HCT116 (cell line): ENCODE results near the gene SEPTIN3. TPM values are rescaled to one million over a fixed set of nuclear protein-coding genes. Genes with fewer than 3 reads are reported as not detected.

ENCODE experiments used
- ATAC-seq: fragments of 200-7000 bp; cut with Tn5 transposase; 2 replicates; pipeline ENCODE4 v1.9.1; 2020; ENCODE audit warnings: mild to moderate bottlenecking, moderate library complexity
- BruUV-seq: library from RNA; stranded (reverse); fragments of 400-500 nt; replicated peaks from 2 replicates; lab custom pipeline; 2021; lab: Mats Ljungman, UMichigan
- CTCF ChIA-PET: fragments of 300-600 bp; sonication (Branson Sonifier 250); formaldehyde crosslinking; loops from one replicate; lab custom pipeline; 2021; ENCODE audit warnings: antibody characterized with exemption; lab: Charles Lee
- POLR2A ChIA-PET: fragments of 300-600, 350-600 bp; sonication (Branson Sonifier 250); formaldehyde crosslinking; loops from one replicate; lab custom pipeline; 2021; ENCODE audit warnings: antibody characterized with exemption; lab: Charles Lee
- RAD21 ChIA-PET, 2 experiments: fragments of 300-600 bp; sonication (Branson Sonifier 250); formaldehyde crosslinking; loops; one replicate each; lab custom pipeline; 2023; ENCODE audit warnings: low total read pairs in 2 of 2; ENCODE audit not compliant: uncharacterized antibody in 2 of 2, unreplicated experiment in 2 of 2, low non-redundant PET in 1 of 2; lab: Charles Lee
- DNase-seq: peaks from one replicate; pipeline ENCODE4 v3.0.0-alpha.2; 2010; ENCODE audit warnings: low read depth, low spot score
- H2AFZ ChIP-seq: fragments of 200-600 bp; shearing (Covaris generic), sonication (generic); 2 replicates; pipeline ENCODE4 v1.6.1; 2017; ENCODE audit warnings: low read depth, mixed run types, mixed read lengths, antibody characterized with exemption, low read length; ENCODE audit not compliant: poor library complexity, severe bottlenecking
- H3K27ac ChIP-seq: 2 replicates; pipeline ENCODE4 v1.5.1; 2012; ENCODE audit warnings: low read depth, low read length
- H3K27me3 ChIP-seq: fragments of 200-600 bp; sonication (generic); 2 replicates; pipeline ENCODE4 v1.6.1; 2016; ENCODE audit warnings: mixed run types, low read length, mixed read lengths; ENCODE audit not compliant: insufficient read depth
- H3K36me3 ChIP-seq, 2 experiments: fragments of 200-500 bp in 1 of 2; fragments of 200-600 bp in 1 of 2; sonication (Bioruptor generic) in 1 of 2; sonication (generic) in 1 of 2; 2 replicates each; pipeline versions ENCODE4 v1.5.1 to v1.6.1; 2014 to 2016; ENCODE audit warnings: low read length in 2 of 2, inconsistent platforms in 1 of 2, mixed read lengths in 1 of 2, mixed run types in 1 of 2; ENCODE audit not compliant: insufficient read depth in 2 of 2, control insufficient read depth in 1 of 2
- H3K4me1 ChIP-seq, 2 experiments: fragments of 200-600 bp in 1 of 2; sonication (generic) in 1 of 2; 2 replicates each; pipeline versions ENCODE4 v1.5.1 to v1.6.1; 2012 to 2017; ENCODE audit warnings: low read length in 2 of 2, inconsistent platforms in 1 of 2, mild to moderate bottlenecking in 1 of 2, mixed read lengths in 1 of 2, mixed run types in 1 of 2, moderate library complexity in 1 of 2; ENCODE audit not compliant: insufficient read depth in 2 of 2, control insufficient read depth in 1 of 2
- H3K4me2 ChIP-seq: fragments of 200-600 bp; sonication (generic); 2 replicates; pipeline ENCODE4 v1.6.1; 2017; ENCODE audit warnings: mixed run types, low read length, mixed read lengths
- H3K4me3 ChIP-seq, 2 experiments: fragments of 200-600 bp in 1 of 2; sonication (generic) in 1 of 2; replicated peaks in 1 of 2; 2 replicates each; pipeline ENCODE4 v1.5.1; 2011 to 2016; ENCODE audit warnings: low read length in 2 of 2, control low read depth in 1 of 2, low read depth in 1 of 2, mild to moderate bottlenecking in 1 of 2, mixed read lengths in 1 of 2, mixed run types in 1 of 2
- H3K79me2 ChIP-seq: fragments of 200-600 bp; sonication (generic); 2 replicates; pipeline ENCODE4 v1.6.1; 2017; ENCODE audit warnings: mild to moderate bottlenecking, mixed run types, low read length, moderate library complexity, mixed read lengths; ENCODE audit not compliant: insufficient read depth
- H3K9ac ChIP-seq: fragments of 200-600 bp; sonication (generic); 2 replicates; pipeline ENCODE4 v1.6.1; 2016; ENCODE audit warnings: low read length, mixed read lengths
- H3K9me2 ChIP-seq: fragments of 200-600 bp; sonication (generic), shearing (Covaris generic); 2 replicates; pipeline ENCODE4 v1.6.1; 2017; ENCODE audit warnings: mixed run types, mild to moderate bottlenecking, moderate library complexity; ENCODE audit not compliant: insufficient read depth
- H3K9me3 ChIP-seq, 2 experiments: fragments of 200-500 bp in 1 of 2; fragments of 200-600 bp in 1 of 2; sonication (Bioruptor generic) in 1 of 2; sonication (generic) in 1 of 2; 2 replicates each; pipeline ENCODE4 v1.6.1; 2014 to 2017; ENCODE audit warnings: low read length in 2 of 2, mixed read lengths in 2 of 2, inconsistent platforms in 1 of 2, low read depth in 1 of 2, mild to moderate bottlenecking in 1 of 2, mixed run types in 1 of 2, moderate library complexity in 1 of 2; ENCODE audit not compliant: control insufficient read depth in 1 of 2, insufficient read depth in 1 of 2
- H4K20me1 ChIP-seq: fragments of 200-600 bp; sonication (generic), shearing (Covaris generic); 2 replicates; pipeline ENCODE4 v1.6.1; 2017; ENCODE audit warnings: mixed run types, mild to moderate bottlenecking, moderate library complexity; ENCODE audit not compliant: insufficient read depth
- CEBPB ChIP-seq: IDR thresholded peaks from 2 replicates; pipeline ENCODE4 v1.6.1; 2012; ENCODE audit warnings: low read depth
- EGR1 ChIP-seq: IDR thresholded peaks from 2 replicates; pipeline ENCODE4 v1.6.1; 2012; ENCODE audit warnings: low read depth
- ELF1 ChIP-seq: IDR thresholded peaks from 2 replicates; pipeline ENCODE4 v1.6.1; 2012; ENCODE audit warnings: low read depth, borderline replicate concordance
- EZH2 ChIP-seq: fragments of 200-600 bp; sonication (generic); IDR thresholded peaks from 2 replicates; pipeline ENCODE4 v1.6.1; 2017; ENCODE audit warnings: antibody characterized with exemption, mixed run types
- EZH2phosphoT487 ChIP-seq: fragments of 200-600 bp; IDR thresholded peaks from 2 replicates; pipeline ENCODE4 v1.6.1; 2018; ENCODE audit warnings: antibody characterized with exemption, borderline replicate concordance
- FOSL1 ChIP-seq: IDR thresholded peaks from 2 replicates; pipeline ENCODE4 v1.6.1; 2012; ENCODE audit warnings: low read depth
- JUND ChIP-seq: IDR thresholded peaks from 2 replicates; pipeline ENCODE4 v1.6.1; 2012
- POLR2AphosphoS5 ChIP-seq: IDR thresholded peaks from 2 replicates; pipeline ENCODE4 v1.6.1; 2011; ENCODE audit warnings: mild to moderate bottlenecking, low read depth, low read length, moderate library complexity
- SP1 ChIP-seq: IDR thresholded peaks from 2 replicates; pipeline ENCODE4 v1.6.1; 2012; ENCODE audit warnings: low read depth
- SRF ChIP-seq: IDR thresholded peaks from 2 replicates; pipeline ENCODE4 v1.6.1; 2012; ENCODE audit warnings: low read depth
- YY1 ChIP-seq: IDR thresholded peaks from 2 replicates; pipeline ENCODE4 v1.6.1; 2011; ENCODE audit warnings: low read length, low read depth, moderate library complexity, mild to moderate bottlenecking; ENCODE audit not compliant: insufficient replicate concordance; ENCODE audit errors: extremely low read depth
- intact Hi-C: fragments of 100-400 bp; cut with micrococcal nuclease; formaldehyde crosslinking; loops from 2 replicates; pipeline ENCODE4 v1.10.0; 2022
- total RNA-seq: library from RNA; stranded (reverse); gene quantifications from one replicate; pipeline ENCODE4 v1.2.1, GENCODE V29; 2021; ENCODE audit not compliant: unreplicated experiment
- TF ChIP-seq, protein P1 (sequence below): IDR thresholded peaks from 2 replicates; pipeline ENCODE4 v1.6.1; 2012
- TF ChIP-seq, protein P2 (sequence below): IDR thresholded peaks from 2 replicates; pipeline ENCODE4 v1.6.1; 2012
- TF ChIP-seq, protein P3 (sequence below): IDR thresholded peaks from 2 replicates; pipeline ENCODE4 v1.6.1; 2012; ENCODE audit warnings: low read depth
- TF ChIP-seq, protein P4 (sequence below): IDR thresholded peaks from 2 replicates; pipeline ENCODE4 v1.6.1; 2011; ENCODE audit warnings: mild to moderate bottlenecking, low read length, moderate library complexity; ENCODE audit not compliant: insufficient replicate concordance; ENCODE audit errors: extremely low read depth

Gene SEPTIN3
- total RNA-seq, 1 experiment from 2014 or later, result 9.3 TPM

DNA sequence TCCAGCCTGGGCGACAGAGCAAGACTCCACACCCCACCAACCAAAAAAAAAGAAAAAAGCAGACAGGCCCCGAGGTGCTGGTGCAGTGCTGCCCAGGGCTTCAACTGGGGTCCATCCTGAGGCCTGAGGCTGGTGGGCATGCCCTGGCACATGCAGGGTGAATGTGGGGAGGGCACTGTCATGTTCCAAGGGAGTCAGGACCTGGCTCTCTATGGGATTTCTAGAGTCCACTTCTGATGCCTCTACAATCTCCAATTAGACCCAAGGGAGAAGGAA is 32.4 kb upstream of the SEPTIN3 start:
- Histone ChIP-seq H2AFZ (no peak overlapping the region), H3K9me3 (no peaks in the 10 kb centered on the region), H4K20me1 (peaks cover 5% of the 10 kb centered on the region; the same call in 1 of the 2 replicates), H3K4me1 (0 out of 4 replicates have a peak, but pooled peaks cover 0 to 5% of the 10 kb centered on the region in 2 experiments), H3K27ac (no peak overlapping the region), H3K4me2 (no peak overlapping the region), H3K9me2 (no peaks in the 10 kb centered on the region), H3K79me2 (peaks cover 31% of the 10 kb centered on the region; the same call in 1 of the 2 replicates)
- ChIA-PET POLR2A (no interaction called here), CTCF (no interaction called here), RAD21 (no interaction called here)
- DNase-seq (no peak), ATAC-seq (no peak)
- no TSS peak for BruUV-seq
- TF ChIP-seq YY1 (no peak), EGR1 (no peak), FOSL1 (no peak), JUND (no peak), EZH2phosphoT487 (no peak), CEBPB (no peak), ELF1 (no peak), SP1 (no peak), POLR2AphosphoS5 (no peak), EZH2 (no peak), SRF (no peak)
- TF ChIP-seq, protein P1, sequence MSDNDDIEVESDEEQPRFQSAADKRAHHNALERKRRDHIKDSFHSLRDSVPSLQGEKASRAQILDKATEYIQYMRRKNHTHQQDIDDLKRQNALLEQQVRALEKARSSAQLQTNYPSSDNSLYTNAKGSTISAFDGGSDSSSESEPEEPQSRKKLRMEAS, result no peak
- TF ChIP-seq, protein P2, sequence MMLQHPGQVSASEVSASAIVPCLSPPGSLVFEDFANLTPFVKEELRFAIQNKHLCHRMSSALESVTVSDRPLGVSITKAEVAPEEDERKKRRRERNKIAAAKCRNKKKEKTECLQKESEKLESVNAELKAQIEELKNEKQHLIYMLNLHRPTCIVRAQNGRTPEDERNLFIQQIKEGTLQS, result no peak
- TF ChIP-seq, protein P3, sequence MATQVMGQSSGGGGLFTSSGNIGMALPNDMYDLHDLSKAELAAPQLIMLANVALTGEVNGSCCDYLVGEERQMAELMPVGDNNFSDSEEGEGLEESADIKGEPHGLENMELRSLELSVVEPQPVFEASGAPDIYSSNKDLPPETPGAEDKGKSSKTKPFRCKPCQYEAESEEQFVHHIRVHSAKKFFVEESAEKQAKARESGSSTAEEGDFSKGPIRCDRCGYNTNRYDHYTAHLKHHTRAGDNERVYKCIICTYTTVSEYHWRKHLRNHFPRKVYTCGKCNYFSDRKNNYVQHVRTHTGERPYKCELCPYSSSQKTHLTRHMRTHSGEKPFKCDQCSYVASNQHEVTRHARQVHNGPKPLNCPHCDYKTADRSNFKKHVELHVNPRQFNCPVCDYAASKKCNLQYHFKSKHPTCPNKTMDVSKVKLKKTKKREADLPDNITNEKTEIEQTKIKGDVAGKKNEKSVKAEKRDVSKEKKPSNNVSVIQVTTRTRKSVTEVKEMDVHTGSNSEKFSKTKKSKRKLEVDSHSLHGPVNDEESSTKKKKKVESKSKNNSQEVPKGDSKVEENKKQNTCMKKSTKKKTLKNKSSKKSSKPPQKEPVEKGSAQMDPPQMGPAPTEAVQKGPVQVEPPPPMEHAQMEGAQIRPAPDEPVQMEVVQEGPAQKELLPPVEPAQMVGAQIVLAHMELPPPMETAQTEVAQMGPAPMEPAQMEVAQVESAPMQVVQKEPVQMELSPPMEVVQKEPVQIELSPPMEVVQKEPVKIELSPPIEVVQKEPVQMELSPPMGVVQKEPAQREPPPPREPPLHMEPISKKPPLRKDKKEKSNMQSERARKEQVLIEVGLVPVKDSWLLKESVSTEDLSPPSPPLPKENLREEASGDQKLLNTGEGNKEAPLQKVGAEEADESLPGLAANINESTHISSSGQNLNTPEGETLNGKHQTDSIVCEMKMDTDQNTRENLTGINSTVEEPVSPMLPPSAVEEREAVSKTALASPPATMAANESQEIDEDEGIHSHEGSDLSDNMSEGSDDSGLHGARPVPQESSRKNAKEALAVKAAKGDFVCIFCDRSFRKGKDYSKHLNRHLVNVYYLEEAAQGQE, result no peak
- TF ChIP-seq, protein P4, sequence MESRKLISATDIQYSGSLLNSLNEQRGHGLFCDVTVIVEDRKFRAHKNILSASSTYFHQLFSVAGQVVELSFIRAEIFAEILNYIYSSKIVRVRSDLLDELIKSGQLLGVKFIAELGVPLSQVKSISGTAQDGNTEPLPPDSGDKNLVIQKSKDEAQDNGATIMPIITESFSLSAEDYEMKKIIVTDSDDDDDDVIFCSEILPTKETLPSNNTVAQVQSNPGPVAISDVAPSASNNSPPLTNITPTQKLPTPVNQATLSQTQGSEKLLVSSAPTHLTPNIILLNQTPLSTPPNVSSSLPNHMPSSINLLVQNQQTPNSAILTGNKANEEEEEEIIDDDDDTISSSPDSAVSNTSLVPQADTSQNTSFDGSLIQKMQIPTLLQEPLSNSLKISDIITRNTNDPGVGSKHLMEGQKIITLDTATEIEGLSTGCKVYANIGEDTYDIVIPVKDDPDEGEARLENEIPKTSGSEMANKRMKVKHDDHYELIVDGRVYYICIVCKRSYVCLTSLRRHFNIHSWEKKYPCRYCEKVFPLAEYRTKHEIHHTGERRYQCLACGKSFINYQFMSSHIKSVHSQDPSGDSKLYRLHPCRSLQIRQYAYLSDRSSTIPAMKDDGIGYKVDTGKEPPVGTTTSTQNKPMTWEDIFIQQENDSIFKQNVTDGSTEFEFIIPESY, result no peak
- TF ChIP-seq, all 23 proteins: peak for 0
- intact Hi-C loops, result no loop called here
- Histone ChIP-seq H3K9ac (no peak overlapping the region), H3K27me3 (no peaks in the 10 kb centered on the region), H3K4me3 (no peak overlapping the region), H3K36me3 (peaks cover 4 to 40% of the 10 kb centered on the region in 2 experiments; a peak in 3 of 4 replicates)
